Ascending aorta (tissue), 2 donors: ENCODE data around the gene RUVBL1. TPM values are rescaled to one million over a fixed set of nuclear protein-coding genes. Genes with fewer than 3 reads are reported as not detected.

Experiments
- DNase-seq, 2 donors: peaks; one replicate each; pipeline ENCODE4 v3.0.0-alpha.2; 2019; ENCODE audit warnings: low spot score in 2 of 2
- H3K27ac ChIP-seq, 2 donors: fragments of 200-600 bp; sonication (generic); one replicate each; pipeline ENCODE4 v1.5.1; 2016 to 2017; ENCODE audit warnings: mild to moderate bottlenecking in 1 of 2
- H3K27me3 ChIP-seq: fragments of 200-600 bp; sonication (generic); one replicate; pipeline ENCODE4 v1.5.1; 2017
- H3K36me3 ChIP-seq, 2 donors: fragments of 200-600 bp; sonication (generic); one replicate each; pipeline ENCODE4 v1.5.1; 2016
- H3K4me1 ChIP-seq, 2 donors: fragments of 200-600 bp; sonication (generic); one replicate each; pipeline ENCODE4 v1.5.1; 2016 to 2017; ENCODE audit warnings: mild to moderate bottlenecking in 1 of 2
- H3K4me3 ChIP-seq, 2 donors: fragments of 200-600 bp; sonication (generic); one replicate each; pipeline ENCODE4 v1.5.1; 2016 to 2017; ENCODE audit warnings: mild to moderate bottlenecking in 1 of 2
- H3K9me3 ChIP-seq, 2 donors: fragments of 200-600 bp; sonication (generic); one replicate each; pipeline ENCODE4 v1.5.1; 2016
- CTCF ChIP-seq, 3 experiments: fragments of 200-600 bp in 2 of 3; fragments of 450-650 bp in 1 of 3; sonication (generic) in 2 of 3; IDR thresholded peaks; one replicate each; pipeline ENCODE4 v1.5.1; 2016 to 2019; ENCODE audit warnings: antibody characterized with exemption in 3 of 3, mild to moderate bottlenecking in 1 of 3, moderate library complexity in 1 of 3
- intact Hi-C: fragments of 100-400 bp; cut with DNase I; formaldehyde crosslinking; loops from one replicate; pipeline ENCODE4 v1.15.1; 2023
- total RNA-seq: library from RNA; depleted of rRNA; stranded (reverse); fragments of >200 nt; gene quantifications from one replicate; pipeline ENCODE4 v1.1.0, GENCODE V29; 2016

The RUVBL1 gene
- total RNA-seq, 1 donor from 2014 or later = 10.3 TPM

DNA sequence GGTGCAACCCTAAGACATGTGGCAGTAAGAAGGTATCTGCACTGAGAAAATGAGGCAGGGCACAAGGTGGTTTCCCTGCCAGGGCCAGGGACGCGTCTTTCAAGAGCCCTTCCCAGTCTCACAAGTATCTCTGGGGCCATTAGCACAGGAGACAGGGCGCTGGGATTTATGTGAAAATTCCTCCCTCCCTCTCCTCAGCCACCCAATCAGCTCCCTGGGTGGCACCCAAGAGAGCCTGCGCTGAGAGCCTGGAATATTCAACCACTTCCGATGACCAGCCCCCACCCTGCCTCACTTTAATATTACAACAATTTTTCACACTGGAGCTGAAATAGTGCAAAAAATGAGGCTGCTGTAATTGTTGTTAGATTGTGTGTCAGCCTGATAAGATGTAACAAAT lies 45.3 kb downstream of the RUVBL1 start:
- Histone ChIP-seq H3K27ac (no peak overlapping the region), H3K4me3 (no peak overlapping the region), H3K9me3 (no peaks in the 10 kb centered on the region), H3K4me1 (peaks cover 0 to 15% of the 10 kb centered on the region in 2 donors), H3K36me3 (peaks cover 4 to 10% of the 10 kb centered on the region in 2 donors), H3K27me3 (no peaks in the 10 kb centered on the region)
- intact Hi-C loops = loop anchor here (10.0 kb wide), 2 partner anchors 306 to 416 kb away; partner anchors contain the start of gene GATA2
- DNase-seq = no peak
- no peak for TF ChIP-seq CTCF (IDR thresholded peaks at IDR 0.05)

- Histone ChIP-seq H3K27ac (no peak overlapping the region), H3K36me3 (peaks cover 5 to 9% of the 10 kb centered on the region in 2 donors), H3K27me3 (no peaks in the 10 kb centered on the region), H3K9me3 (no peaks in the 10 kb centered on the region), H3K4me3 (peak overlapping the region in 1 of 2 donors; percentile 71), H3K4me1 (peaks cover 0 to 15% of the 10 kb centered on the region in 2 donors)
- no peak for TF ChIP-seq CTCF (IDR thresholded peaks at IDR 0.05)
- intact Hi-C loops = loop anchor here (2.0 to 10.0 kb wide), 3 partner anchors 45 to 417 kb away; partner anchors contain the start of genes GATA2 and RUVBL1
- no peak for DNase-seq
Observed at GRCh38 chr3:128077665-128078064, 45.9 kb downstream of the RUVBL1 start.

GRCh38 chr3:128077202-128077624 lies 46.4 kb downstream of the RUVBL1 start:
- H3K27ac ChIP-seq = peak overlapping the region in 1 of 2 donors; percentile 49
- no peak for TF ChIP-seq CTCF (IDR thresholded peaks at IDR 0.05)
- intact Hi-C loops = loop anchor here (2.0 to 10.0 kb wide), 3 partner anchors 46 to 418 kb away; partner anchors contain the start of genes GATA2 and RUVBL1
- DNase-seq = no peak
- no peaks in the 10 kb centered on the region for H3K27me3 ChIP-seq
- H3K4me1 ChIP-seq = peaks cover 0 to 15% of the 10 kb centered on the region in 2 donors
- H3K36me3 ChIP-seq = peaks cover 9 to 10% of the 10 kb centered on the region in 2 donors
- H3K9me3 ChIP-seq = no peaks in the 10 kb centered on the region
- peak overlapping the region; percentile 57 to 71 for H3K4me3 ChIP-seq

- Histone ChIP-seq H3K4me3 (peak overlapping the region; percentile 57 to 71), H3K27me3 (no peaks in the 10 kb centered on the region), H3K4me1 (peaks cover 0 to 15% of the 10 kb centered on the region in 2 donors), H3K27ac (peak overlapping the region in 1 of 2 donors; percentile 49), H3K36me3 (peaks cover 8 to 15% of the 10 kb centered on the region in 2 donors), H3K9me3 (no peaks in the 10 kb centered on the region)
- DNase-seq = peak in 1 of 2 donors; percentile 70
- intact Hi-C loops = loop anchor here (2.0 to 10.0 kb wide), 3 partner anchors 46 to 418 kb away; partner anchors contain the start of genes GATA2 and RUVBL1
- no peak for TF ChIP-seq CTCF (IDR thresholded peaks at IDR 0.05)
Observed at GRCh38 chr3:128076483-128077201, 47.0 kb downstream of the RUVBL1 start.

- Histone ChIP-seq H3K4me3 (peak overlapping the region; percentile 57 to 71), H3K36me3 (peaks cover 16 to 24% of the 10 kb centered on the region in 2 donors), H3K27ac (peak overlapping the region; percentile 9 to 53), H3K9me3 (no peaks in the 10 kb centered on the region), H3K27me3 (no peaks in the 10 kb centered on the region), H3K4me1 (peaks cover 0 to 15% of the 10 kb centered on the region in 2 donors)
- peak; percentile 91 to 97 (median 96) for TF ChIP-seq CTCF (IDR thresholded peaks at IDR 0.05)
- intact Hi-C loops = loop anchor here (1.0 to 10.0 kb wide), 5 partner anchors 47 to 532 kb away; partner anchors contain the start of genes EEFSEC, GATA2 and RUVBL1
- peak in 1 of 2 donors; percentile 91 for DNase-seq
Observed at GRCh38 chr3:128075522-128076482, 47.8 kb downstream of the RUVBL1 start.
